HG03064 (cell line): ENCODE data around the gene CDH12.
"Not testable (repeated sequence)": the region's sequence is repeated elsewhere in the genome, so short reads cannot be mapped to it uniquely, and the experiment has no call there.

Experiments
- ATAC-seq: cut with Tn5 transposase; IDR thresholded peaks from one replicate; pipeline ENCODE4 v1.9.1; 2021; ENCODE audit warnings: low read depth; ENCODE audit not compliant: unreplicated experiment

CDH12 gene

GRCh38 chr5:22774214-22774613 lies 78.9 kb downstream of the CDH12 start:
- not testable (repeated sequence) for ATAC-seq

- no peak for ATAC-seq
These were observed 88.4 kb downstream of the CDH12 start for GRCh38 chr5:22764736-22765135.

GRCh38 chr5:22757776-22758175 lies 95.4 kb downstream of the CDH12 start:
- ATAC-seq: no peak

DNA sequence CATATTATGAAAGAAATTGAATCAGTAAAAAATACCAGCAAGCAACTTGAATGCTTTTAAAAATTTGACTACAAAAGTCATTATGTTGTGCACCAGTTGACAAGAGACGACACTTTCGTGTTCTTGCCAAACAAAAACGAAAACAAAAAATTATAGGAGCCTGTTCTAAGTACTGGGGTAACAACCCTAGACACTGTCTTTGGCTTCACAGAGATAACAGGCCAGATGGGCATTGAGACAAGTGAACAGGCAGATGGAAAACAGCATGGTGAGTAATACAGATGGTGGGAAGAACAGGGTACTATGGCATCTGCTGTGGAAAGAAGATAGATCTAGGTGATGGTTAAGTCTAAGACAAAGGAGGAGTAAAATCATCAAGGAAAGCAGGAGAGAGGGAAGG lies 99.0 kb downstream of the CDH12 start:
- no peak for ATAC-seq

DNA sequence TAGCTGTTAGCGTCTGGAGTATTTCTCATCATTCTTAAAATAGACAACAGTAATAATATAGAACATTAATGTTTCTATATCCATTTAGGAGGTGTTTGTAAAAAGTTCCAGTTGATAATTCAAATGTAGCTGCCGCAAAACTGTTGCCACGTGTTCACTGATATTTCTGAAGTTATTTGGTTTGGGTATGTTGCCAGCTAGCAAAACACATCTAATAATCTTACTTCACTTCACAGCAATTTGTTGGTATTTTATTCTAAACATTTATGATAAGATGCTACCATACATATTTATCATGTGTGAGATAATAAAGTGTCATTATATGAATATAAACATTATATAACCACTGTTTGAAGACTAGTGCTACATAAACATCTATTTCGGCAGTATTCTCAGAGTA lies 101.6 kb downstream of the CDH12 start:
- ATAC-seq: no peak

DNA sequence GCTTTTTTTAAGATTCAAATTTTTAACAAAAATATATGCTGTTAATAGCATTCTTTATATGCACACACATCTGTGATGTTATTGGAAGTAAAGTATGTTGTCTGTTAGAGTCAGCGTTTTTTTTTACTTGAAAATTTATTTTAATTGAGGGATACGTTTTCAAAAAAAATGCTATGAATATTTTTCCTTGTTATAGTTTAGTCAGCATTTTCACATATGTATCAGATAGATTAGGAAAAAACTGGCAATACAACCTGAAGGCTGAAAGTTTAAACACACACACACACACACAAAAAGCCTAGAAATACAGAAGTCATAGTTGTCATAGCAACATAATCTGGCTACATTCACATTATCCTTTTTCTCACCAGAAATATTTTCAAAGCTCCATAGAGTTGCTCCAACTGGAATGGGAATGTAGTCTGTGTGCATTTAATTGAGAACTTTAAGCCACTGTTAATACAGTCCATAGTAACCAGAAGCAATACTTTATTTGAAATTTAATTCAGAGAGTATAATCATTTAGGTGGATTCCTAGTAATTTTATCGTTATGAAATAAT lies 116.6 kb downstream of the CDH12 start:
- ATAC-seq: no peak

DNA sequence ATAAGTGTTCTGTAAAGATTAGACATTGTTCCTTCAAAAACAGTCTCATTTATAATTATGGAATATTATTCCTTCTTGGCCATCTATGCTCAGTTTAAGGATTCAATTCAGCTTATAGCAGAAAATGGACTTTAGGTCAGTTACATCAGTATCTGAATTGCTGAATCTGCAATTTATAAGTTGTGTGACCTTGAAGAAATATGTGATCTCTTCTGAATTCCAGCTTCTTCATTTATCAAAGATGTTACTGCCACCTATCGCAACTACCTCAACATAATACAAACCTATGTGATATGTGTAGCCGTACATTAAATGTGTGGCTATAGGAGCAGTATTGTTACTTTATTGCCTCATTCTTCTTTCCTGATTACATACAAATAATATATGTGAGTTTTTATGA lies 118.2 kb downstream of the CDH12 start:
- no peak for ATAC-seq

GRCh38 chr5:22728610-22729009 lies 124.5 kb downstream of the CDH12 start:
- no peak for ATAC-seq

- ATAC-seq: no peak
These were observed 130.7 kb downstream of the CDH12 start for GRCh38 chr5:22722491-22722890.

DNA sequence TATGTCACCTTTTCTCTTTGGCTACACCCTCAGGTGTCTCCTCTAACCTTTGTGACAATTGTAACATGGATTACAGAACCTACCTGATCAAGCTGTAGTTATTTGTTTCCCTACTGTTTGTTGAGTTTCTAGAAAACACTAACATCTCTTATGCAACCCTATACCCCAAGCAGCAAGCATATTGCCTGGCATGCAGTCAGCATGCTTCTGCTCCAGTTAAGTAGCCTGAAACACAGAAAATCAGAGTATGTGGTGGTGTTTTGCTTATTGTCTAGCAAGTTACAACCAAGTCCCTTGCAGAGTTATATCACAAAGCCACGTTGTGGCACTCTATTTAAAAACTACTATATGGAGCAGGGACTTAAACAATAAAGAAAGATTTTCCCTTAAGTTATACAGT lies 131.1 kb downstream of the CDH12 start:
- no peak for ATAC-seq

- ATAC-seq: no peak
These were observed 133.3 kb downstream of the CDH12 start for GRCh38 chr5:22719842-22720241.

DNA sequence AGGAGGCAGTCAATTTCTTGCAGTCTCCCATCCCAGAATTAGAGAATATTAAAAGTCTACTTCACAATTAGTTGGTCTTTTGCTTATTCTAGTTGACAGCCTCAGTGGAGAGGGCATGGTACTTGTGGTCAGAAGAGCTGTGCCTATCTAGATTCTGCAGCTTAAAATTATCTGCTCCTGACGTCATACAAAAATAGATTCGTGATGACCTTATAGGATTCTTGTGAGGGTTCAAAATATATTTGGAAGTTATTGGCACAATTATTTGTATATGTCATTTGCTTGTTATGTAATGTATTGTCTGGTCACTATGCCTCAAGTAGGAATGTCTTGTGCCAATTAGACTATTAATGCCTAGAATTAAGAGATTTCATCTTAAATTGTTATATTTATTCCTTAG lies 142.5 kb downstream of the CDH12 start:
- ATAC-seq: no peak

GRCh38 chr5:22709743-22710142 lies 143.4 kb downstream of the CDH12 start:
- no peak for ATAC-seq

DNA sequence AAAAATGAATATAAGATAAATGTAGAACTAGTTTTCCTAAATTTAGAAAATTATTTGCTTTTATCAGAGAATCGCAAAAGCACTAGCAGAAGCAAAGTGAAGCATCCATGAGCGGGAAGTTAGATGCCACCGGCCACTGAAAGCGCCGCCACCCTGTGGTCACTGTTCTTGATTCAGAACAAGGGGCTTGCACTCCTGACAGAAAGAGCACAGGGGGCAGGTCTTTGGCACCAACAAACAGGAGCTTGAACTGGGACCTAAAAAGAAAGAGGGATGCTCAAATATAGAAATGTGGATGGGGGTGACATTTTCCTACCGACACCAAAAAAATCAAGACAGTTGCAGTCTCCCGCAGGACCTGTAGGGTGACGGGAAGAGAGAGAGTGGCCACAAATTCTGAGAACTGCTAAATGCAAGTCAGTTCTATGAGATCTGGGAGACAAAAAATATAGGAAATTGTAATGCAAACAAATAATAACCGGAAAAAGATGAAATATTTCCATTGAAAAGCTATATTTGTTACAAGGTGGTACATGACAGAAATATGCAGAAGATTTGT lies 144.3 kb downstream of the CDH12 start:
- ATAC-seq: no peak

- ATAC-seq: no peak
These were observed 146.2 kb downstream of the CDH12 start for GRCh38 chr5:22706901-22707300.

DNA sequence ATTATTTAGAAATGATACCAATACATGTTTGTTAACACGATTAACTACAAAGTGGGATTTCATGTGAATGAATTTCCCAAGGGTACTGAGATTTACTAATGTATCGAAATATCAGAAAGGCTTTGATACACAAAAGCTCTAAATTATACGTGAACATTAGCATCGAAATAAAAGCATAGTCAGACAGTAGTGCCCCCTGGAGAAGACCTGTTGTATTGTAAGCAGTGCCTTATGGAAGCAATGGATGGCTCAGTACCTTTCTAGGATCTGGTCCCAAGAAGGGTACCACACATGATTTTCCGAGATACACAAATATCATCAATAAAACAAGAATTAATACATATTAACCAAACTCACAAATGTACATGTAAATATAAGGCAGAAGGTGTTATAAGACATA lies 153.8 kb downstream of the CDH12 start:
- no peak for ATAC-seq

DNA sequence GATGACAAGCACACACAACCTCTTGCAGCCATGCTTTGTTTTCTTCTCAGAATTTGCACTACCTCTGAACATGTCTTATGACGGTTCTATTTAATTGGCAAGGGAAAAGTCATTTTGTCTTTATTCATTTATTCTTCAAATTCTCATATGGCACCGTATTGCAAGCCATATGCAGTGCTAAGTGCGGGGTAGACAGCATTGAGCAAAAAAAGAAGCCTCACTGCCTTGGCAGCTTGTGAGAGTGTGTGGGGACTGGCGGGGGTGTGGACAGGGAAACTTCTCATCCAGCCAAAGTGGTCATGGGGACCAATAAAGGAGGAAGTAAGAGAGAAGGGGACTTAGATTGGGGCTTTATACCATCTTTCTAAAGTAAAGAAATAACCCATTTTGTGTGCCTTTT lies 160.0 kb downstream of the CDH12 start:
- ATAC-seq: no peak

DNA sequence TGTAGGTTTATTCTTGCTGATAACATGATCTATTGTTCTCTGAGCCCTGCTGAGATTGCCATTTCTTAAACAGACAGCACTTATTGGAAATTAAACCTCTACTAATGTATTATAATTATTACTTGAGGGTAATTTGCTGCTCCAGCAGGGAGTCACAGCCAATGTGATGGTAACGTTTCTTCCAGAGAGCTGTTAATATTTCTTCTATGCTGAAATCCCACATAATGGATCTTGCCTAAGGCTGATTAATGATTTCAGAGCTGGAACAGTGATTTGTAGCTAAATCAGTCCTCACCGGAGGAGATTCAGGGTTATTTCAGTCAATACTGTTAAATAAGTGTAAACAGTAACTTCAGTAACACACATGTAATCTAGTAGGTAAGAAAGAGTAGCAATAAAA lies 170.1 kb downstream of the CDH12 start:
- no peak for ATAC-seq

GRCh38 chr5:22678886-22679285 lies 174.3 kb downstream of the CDH12 start:
- ATAC-seq: no peak

DNA sequence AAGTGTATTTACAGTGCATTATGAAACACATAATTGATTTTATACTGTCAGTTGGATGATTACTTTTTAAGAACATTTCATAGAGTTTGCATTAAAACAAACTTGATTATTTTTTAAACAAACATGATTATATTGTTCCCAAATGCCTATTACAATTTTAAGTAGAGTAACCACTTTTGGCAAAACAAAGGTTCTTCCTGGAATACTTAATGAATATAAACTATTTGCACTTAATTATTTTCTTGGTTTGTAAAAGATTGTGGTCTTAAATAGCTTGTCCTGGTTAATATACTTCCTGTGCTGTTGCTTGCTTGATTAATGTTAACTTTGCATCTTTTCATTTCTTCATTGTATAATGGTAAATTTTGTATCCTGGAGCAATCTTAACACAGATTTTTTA lies 180.0 kb downstream of the CDH12 start:
- ATAC-seq: no peak

DNA sequence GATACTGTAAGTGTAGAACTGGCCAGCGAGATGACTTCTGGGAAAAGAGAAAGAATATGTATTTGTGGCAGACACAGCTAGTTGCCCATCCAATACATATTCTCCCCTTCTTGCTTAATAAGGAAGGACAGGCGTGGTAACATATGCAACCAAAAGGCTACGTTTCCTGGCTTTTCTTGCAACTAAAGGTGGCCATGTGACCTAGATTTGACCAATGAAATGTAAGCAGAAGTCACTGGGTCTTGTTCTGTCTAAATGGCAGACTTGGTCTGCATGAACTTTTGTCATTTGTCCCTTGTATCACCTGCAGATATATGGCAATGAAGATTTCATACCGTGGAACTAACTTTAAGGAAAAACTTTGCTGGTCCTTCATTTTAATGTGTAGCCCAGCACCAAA lies 183.8 kb downstream of the CDH12 start:
- ATAC-seq: no peak

GRCh38 chr5:22665801-22666200 lies 187.3 kb downstream of the CDH12 start:
- ATAC-seq: no peak

- ATAC-seq: no peak
These were observed 190.0 kb downstream of the CDH12 start for GRCh38 chr5:22663134-22663533.
